NCI-H146 (cell line): Measurements from ENCODE around the gene ADAMTSL5.

Experiments used
- DNase-seq: peaks from one replicate; lab custom pipeline; 2025; lab: John Stamatoyannopoulos, UW

The ADAMTSL5 gene

GRCh38 chr19:1466018-1466460, 46.8 kb downstream of the ADAMTSL5 start:
- DNase-seq = no peak

- DNase-seq = no peak
These were observed 47.4 kb downstream of the ADAMTSL5 start for GRCh38 chr19:1465191-1466016.

DNA sequence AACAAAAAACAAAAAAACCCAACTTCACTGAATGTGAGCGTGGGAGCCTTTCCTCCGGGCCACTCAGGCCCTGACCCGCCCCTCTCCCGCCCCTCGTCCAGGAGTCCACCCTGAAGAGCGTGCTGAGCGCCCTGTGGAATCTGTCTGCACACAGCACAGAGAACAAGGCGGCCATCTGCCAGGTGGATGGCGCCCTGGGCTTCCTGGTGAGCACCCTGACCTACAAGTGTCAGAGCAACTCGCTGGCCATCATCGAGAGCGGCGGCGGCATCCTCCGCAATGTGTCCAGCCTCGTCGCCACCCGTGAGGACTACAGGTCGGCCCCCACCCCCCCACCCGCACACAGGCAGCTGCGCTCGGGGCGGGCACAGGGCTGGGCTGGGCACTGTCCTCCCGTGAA, 51.0 kb downstream of the ADAMTSL5 start:
- DNase-seq = no peak

- no peak for DNase-seq
These were observed 52.5 kb downstream of the ADAMTSL5 start for GRCh38 chr19:1460033-1460995.

DNA sequence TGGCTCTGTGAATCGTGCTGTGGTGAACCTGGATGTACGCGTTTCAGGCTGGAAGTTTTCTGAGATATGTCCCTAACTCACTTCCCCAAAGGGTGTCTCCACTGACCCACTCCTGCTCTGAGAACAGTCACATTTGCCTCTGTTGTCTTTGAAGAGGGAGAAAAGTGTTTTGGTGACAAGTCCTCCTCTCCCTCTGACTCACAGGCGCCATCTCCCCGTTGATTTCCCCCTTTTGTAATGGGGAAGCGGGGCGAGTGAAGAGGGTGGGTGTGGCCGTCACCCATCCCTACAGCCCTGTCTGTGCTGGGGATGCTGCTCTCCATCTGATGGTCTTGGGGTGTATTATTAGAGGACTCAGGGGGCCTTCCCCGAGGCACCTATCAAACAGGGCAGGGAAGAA, 53.3 kb downstream of the ADAMTSL5 start:
- DNase-seq = no peak

DNA sequence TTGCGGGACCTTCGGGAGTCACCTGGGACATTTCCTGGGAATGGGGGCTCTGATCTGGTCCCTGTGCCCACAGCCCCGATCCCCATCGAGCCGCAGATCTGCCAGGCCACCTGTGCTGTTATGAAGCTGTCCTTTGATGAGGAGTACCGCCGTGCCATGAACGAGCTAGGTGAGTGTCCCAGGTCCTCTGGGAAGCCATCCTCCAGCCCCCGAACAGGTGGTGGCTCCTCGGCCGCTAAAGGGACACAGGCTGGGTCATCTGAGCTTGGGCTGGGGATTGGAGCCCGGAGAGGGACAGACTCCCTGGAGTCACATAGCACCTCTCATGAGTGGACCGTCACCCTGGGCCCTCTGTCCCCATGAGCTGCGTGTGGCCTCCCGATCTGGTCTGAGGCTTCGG, 54.9 kb downstream of the ADAMTSL5 start:
- no peak for DNase-seq

DNA sequence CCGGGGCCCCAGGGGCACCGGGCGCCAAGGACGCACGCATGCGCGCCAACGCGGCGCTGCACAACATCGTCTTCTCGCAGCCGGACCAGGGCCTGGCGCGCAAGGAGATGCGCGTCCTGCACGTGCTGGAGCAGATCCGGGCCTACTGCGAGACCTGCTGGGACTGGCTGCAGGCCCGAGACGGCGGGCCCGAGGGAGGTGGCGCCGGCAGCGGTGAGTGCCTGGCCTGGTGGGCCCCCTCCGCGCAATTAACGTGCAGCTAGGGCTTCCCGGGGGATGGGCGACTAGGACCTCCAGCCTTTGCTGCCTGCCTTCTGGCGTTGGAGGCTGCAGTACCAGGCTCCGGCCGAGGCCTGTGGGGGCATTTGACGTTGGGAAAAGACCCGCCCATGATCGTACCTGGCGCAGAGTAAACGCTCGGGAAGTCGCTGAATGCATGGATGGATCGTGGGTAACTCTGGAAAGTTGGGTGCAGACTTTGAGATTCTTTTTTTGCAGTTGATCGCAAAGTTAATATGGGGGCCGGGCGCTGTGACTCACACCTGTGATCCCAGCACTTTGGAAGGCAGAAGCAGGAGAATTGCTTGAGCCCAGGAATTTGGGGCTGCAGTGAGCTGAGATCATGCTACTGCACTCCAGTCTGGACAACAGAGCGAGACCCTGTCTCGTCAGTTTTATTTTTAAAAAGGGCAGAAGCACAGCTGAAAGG, 55.6 kb downstream of the ADAMTSL5 start:
- no peak for DNase-seq

- no peak for DNase-seq
These were observed 56.5 kb downstream of the ADAMTSL5 start for GRCh38 chr19:1456121-1456900.

DNA sequence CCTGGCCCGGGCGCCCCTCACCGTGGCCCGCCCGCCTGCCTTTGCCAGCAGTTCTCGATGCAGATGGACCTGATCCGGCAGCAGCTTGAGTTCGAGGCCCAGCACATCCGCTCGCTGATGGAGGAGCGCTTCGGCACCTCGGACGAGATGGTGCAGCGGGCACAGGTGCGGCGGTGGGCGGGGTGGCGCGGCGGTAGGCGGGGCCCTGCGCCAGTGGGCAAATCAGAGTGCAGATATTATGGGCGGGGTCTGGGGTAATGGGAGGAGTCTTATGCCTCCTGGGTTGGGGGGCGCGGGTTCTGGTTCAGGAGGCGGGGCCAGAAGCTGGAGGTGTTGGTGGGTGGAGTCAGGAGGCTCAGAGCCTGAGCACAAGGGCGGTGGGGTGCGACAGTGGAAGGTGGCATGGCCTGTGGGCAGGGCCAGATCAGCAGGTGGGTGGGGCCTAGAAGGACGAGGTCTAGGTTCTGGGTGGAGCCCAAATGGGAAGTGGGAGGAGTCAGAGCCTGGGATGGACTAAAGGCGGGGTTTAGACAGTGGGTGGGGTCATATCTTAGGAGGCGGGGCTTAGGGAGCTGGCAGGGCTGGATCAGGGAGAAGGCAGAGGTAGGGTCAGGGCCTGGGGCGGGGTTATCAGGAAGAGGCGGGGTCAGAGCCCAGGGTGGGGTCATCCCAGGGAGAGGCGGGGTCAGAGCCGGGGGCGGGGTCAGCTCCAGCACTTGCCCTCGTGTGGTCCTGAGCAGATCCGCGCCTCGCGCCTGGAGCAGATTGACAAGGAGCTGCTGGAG, 57.3 kb downstream of the ADAMTSL5 start:
- peak; percentile 13 for DNase-seq
